ENCODE measurements around the gene FBXW8. TPM values are rescaled to one million over a fixed set of nuclear protein-coding genes. Genes with fewer than 3 reads are reported as not detected.

The FBXW8 gene
- total and polyA plus RNA-seq, 2 donors (not counting 3 experiments of a cell fraction or from before 2014, with no cell fraction given) = 15.4 TPM

- Histone ChIP-seq H3K4me2 (ENCODE audit: insufficient read depth, low read length) (no peak overlapping the region), H3K9ac (replicated peaks; ENCODE audit: extremely low read depth, insufficient read depth, low read length) (no peak overlapping the region), H4K20me1 (replicated peaks; ENCODE audit: control insufficient read depth, extremely low read depth, insufficient read depth, low read length) (no peaks in the 10 kb centered on the region), H3K27ac (ENCODE audit: insufficient read depth, low read depth, low read length) (no peak overlapping the region), H3K79me2 (ENCODE audit: control insufficient read depth, insufficient read depth, low read length) (no peaks in the 10 kb centered on the region), H3K9me1 (replicated peaks; ENCODE audit: control insufficient read depth, extremely low read depth, insufficient read depth, low read length) (no peaks in the 10 kb centered on the region), H2AFZ (ENCODE audit: low read depth, low read length) (no peak overlapping the region), H3K4me1 (ENCODE audit: control insufficient read depth, extremely low read depth, insufficient read depth, low read length) (peaks cover 6% of the 10 kb centered on the region), H3K36me3 (ENCODE audit: control insufficient read depth in 2 of 2, extremely low read depth in 1 of 2, insufficient read depth in 2 of 2, low read length in 2 of 2) (no peaks in the 10 kb centered on the region), H3K27me3 (ENCODE audit: control insufficient read depth in 2 of 2, insufficient read depth in 2 of 2, low read length in 2 of 2) (no peaks in the 10 kb centered on the region), H3K9me3 (replicated peaks; ENCODE audit: control insufficient read depth, insufficient read depth, low read length) (no peaks in the 10 kb centered on the region), H3K4me3 (replicated peaks in 1 of 3; ENCODE audit: insufficient read depth in 1 of 3, low read depth in 1 of 3, low read length in 3 of 3) (no peak overlapping the region)
- TF ChIP-seq GATA2 (IDR thresholded peaks at IDR 0.05; ENCODE audit: insufficient read depth, insufficient read length, low read depth, low read length) = no peak
- TF ChIP-seq MYC (IDR thresholded peaks at IDR 0.05; ENCODE audit: low read depth, low read length) = no peak
- TF ChIP-seq EZH2 (IDR thresholded peaks at IDR 0.05; ENCODE audit: borderline replicate concordance, low read depth, low read length, severe bottlenecking) = no peak
- TF ChIP-seq POLR2A (IDR thresholded peaks at IDR 0.05; ENCODE audit: low read depth, low read length) = no peak
- TF ChIP-seq FOS (IDR thresholded peaks at IDR 0.05; ENCODE audit: borderline replicate concordance, insufficient read depth, low read length) = no peak
- no peak for TF ChIP-seq JUN (IDR thresholded peaks at IDR 0.05; ENCODE audit: borderline replicate concordance, insufficient read depth, insufficient read length, low read depth)
- TF ChIP-seq POLR2AphosphoS5 (IDR thresholded peaks at IDR 0.05; ENCODE audit: insufficient read depth, low read depth, low read length) = no peak
- no peak for TF ChIP-seq CTCF (IDR thresholded peaks at IDR 0.05; ENCODE audit: extremely low read depth in 1 of 2, insufficient read depth in 1 of 2, low read depth in 1 of 2, low read length in 2 of 2)
- TF ChIP-seq MAX (IDR thresholded peaks at IDR 0.05; ENCODE audit: insufficient read depth, insufficient read length) = no peak
- dilution Hi-C loops (cut with MboI; ENCODE audit: extremely low pct_ligation_motif_present, low sequenced_read_pairs) = no loop called here
- ChIA-PET CTCF (no interaction called here), POLR2A (no interaction called here)
- intact Hi-C loops (cut with micrococcal nuclease) = no loop called here
- DNase-seq (ENCODE audit: low read depth, low spot score) (no peak), FAIRE-seq (no peak)
- BruUV-seq (replicated peaks) = no TSS peak
Measured at GRCh38 chr12:117051380-117051779, 140.6 kb downstream of the FBXW8 start.

Data from endothelial cell of umbilical vein (primary cell).